Fibroblast of villous mesenchyme (primary cell): ENCODE data around the gene NSG1. TPM values are rescaled to one million over a fixed set of nuclear protein-coding genes. Genes with fewer than 3 reads are reported as not detected.

Experiments
- DNase-seq: peaks from one replicate; pipeline ENCODE4 v3.0.0-alpha.2; 2010; ENCODE audit warnings: low read depth
- H3K4me3 ChIP-seq: 2 replicates; pipeline ENCODE4 v1.5.1; 2011; ENCODE audit warnings: low read depth, mild to moderate bottlenecking, low read length
- CTCF ChIP-seq: IDR thresholded peaks from 2 replicates; pipeline ENCODE4 v1.5.1; 2012; ENCODE audit warnings: low read depth, mild to moderate bottlenecking, low read length; ENCODE audit not compliant: insufficient read depth
- total RNA-seq: library from RNA; depleted of rRNA; stranded (reverse); fragments of >200 nt; gene quantifications from 2 replicates; pipeline ENCODE4 v1.2.3, GENCODE V29; 2012

The NSG1 gene
- total RNA-seq, 1 donor: 0.86 TPM

GRCh38 chr4:4407299-4408131, 20.6 kb downstream of the NSG1 start:
- DNase-seq: no peak
- TF ChIP-seq CTCF: no peak
- H3K4me3 ChIP-seq: no peak overlapping the region

GRCh38 chr4:4408132-4408523, 21.2 kb downstream of the NSG1 start:
- H3K4me3 ChIP-seq: no peak overlapping the region
- no peak for TF ChIP-seq CTCF
- no peak for DNase-seq

- TF ChIP-seq CTCF: no peak
- H3K4me3 ChIP-seq: no peak overlapping the region
- no peak for DNase-seq
Observed at GRCh38 chr4:4408576-4409335, 21.9 kb downstream of the NSG1 start.

GRCh38 chr4:4409416-4410115, 22.7 kb downstream of the NSG1 start:
- DNase-seq: no peak
- no peak overlapping the region for H3K4me3 ChIP-seq
- no peak for TF ChIP-seq CTCF

- TF ChIP-seq CTCF: no peak
- DNase-seq: no peak
- no peak overlapping the region for H3K4me3 ChIP-seq
Observed at GRCh38 chr4:4410271-4410670, 23.4 kb downstream of the NSG1 start.

- TF ChIP-seq CTCF: no peak
- no peak for DNase-seq
- no peak overlapping the region for H3K4me3 ChIP-seq
Observed at GRCh38 chr4:4411906-4412305, 25.0 kb downstream of the NSG1 start.
